NCI-H2081 (cell line): ENCODE data around the gene TBXAS1.

Source experiments
- DNase-seq, 2 experiments: peaks; one replicate each; lab custom pipeline; 2025; lab: John Stamatoyannopoulos, UW

TBXAS1 gene

GRCh38 chr7:139855498-139856270, 26.6 kb downstream of the TBXAS1 start:
- DNase-seq: no peak

GRCh38 chr7:139857791-139858190, 28.7 kb downstream of the TBXAS1 start:
- DNase-seq: no peak

DNA sequence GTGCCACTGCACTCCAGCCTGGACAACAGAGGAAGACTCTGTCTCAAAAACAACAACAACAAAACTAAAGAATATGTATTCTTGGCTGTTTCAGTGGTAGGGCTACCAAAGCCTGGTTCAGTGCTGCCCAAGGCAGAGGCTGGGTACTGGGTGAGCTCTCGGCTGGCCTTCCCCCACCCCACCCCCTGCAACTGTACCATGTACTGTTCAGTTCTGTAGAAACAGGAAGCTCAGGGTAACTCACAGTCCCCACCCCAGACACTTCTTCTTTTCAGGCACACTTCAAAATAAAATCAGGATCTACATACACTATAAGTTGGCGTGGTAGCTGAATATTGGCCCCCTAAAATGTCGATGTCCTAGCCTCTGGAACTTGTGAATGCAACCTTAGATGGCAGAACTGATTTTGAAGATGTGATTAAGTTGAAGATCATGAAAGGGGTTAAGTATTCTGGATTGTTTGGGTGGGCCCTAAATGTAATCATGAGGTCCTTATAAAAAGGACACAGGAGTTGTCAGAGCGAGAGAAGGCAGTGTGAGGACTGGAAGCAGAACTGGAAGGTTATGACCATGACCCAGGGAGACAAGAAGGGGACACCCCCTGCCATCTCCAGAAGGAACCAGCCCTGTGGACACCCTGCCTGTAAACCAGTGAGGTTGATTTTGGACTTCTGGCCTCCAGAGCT, 31.2 kb downstream of the TBXAS1 start:
- no peak for DNase-seq

DNA sequence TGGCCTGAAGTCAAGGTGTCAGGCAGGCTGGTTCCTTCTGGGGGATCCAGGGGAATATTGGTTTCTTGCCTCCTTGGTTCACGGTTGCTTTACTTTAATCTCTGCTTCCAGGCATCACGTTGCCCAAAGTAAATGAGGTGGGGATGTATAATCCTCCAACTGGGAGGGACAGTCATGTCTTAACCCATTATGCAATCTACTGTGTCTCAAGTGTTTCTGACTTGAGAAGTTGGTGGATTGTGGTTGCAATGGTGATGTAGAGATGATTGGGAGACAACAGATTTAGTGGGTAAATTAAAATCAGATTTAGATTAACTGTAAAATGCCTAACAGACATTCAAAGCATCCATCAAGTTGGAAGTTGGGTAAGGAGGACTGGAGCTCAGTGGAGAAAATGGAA, 32.7 kb downstream of the TBXAS1 start:
- DNase-seq: no peak

- DNase-seq: no peak
Observed at GRCh38 chr7:139866047-139866837, 37.2 kb downstream of the TBXAS1 start.

DNA sequence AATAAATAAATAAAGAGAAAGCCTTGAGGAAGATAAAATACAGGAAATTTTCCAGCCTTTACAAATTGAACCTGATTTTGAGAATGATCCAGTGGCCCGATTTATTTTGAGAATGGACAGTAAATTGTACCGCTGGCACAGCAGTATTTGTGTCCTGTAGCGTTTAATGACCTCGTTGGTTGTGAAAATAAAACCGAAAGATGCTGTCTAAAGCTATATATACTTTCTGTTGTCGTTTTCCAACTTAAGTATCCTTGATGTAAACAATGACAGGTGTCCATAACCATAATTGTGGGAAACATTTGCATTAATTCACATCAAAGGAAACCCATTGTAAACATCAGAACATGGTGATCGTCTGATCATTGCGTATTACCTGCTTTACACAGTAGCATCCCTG, 38.8 kb downstream of the TBXAS1 start:
- no peak for DNase-seq

DNA sequence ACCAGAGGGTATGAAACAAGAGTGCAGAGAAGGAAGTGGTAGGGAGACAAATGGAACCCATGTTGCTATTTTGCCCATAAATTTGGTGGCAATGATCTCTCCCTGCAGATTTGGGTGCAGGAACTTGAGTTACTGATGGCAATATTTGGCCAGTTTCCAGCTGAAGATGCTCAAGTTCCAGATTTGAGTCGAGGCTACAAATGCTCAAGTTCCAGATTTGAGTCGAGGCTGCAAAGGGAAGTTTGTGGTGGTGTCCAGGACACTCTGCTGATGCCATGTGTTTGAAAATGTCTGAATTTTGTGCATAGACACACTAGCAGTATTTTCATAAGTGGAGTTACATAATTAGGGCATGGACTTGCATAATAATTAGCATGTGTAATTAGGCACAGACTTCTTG, 40.8 kb downstream of the TBXAS1 start:
- DNase-seq: no peak

DNA sequence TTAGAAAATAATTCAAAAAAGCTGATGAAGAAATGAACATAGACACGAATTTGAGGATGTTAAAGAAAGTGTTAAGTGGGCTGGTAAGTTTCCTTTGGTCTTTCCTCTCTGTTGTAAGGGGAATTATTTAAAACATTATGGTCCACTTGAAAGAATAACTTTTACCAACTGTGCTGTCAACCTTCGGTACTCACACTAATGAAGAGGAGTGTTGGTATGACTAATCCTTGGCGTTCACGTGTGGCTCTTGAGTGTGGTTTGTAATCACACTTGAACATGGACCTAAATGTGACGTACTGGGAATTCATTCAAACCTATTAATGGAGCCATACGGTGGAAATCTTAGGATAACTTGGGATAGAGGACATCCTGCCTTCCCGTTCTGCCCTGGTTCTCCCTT, 41.3 kb downstream of the TBXAS1 start:
- DNase-seq: no peak

- DNase-seq: no peak
Observed at GRCh38 chr7:139871331-139871730, 42.3 kb downstream of the TBXAS1 start.

DNA sequence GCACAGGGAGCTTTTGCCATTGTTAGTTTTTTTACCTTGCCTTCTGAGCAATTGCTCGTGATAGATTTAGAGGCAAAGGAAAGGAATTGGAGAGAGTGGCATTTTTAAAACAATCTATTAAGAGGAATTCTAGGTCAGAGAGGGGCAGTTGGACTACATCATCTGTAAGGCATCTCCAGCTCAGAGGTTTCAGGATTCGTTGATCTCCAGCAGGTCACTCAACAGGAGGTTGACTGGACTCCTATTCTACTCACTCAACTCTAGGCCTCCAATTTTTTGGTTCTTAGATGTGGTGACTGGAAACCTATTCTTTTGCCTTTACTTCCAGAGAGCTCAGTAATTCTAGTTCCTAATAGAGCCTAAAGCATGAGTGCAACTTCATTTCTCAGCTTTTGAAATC, 42.8 kb downstream of the TBXAS1 start:
- no peak for DNase-seq

DNA sequence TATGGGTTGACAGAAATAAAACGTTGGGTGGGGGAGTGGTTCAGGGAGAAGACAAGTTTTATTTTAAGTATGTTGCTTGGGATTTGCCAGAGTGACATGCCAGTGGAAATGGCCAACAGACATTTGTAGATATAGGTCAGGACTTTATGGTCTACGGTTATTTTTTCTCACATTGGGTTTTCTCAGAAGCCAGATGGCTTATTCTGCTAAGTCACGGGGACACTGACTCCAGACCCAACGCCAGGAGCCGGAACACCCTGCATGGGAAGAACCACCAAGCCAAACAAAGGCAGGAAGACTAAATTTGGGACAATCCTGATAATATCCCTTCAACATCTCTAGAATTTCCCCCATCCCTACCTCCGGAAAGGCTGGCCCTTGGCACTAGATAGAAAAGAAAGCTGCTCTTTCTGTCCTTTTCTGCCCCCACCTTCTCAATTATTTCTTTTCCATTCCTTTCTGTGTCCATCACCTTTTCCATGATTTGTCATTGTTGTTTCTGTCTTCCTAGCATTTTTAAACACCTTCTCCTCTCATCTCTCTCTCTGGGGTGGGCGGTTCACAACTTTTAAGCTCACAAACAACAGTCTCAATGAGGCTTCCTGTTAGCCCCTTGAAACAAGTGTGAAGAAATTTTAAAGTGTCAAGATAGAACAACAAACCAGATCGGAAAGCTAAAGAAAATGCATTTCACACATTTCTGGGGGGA, 44.7 kb downstream of the TBXAS1 start:
- DNase-seq: no peak

DNA sequence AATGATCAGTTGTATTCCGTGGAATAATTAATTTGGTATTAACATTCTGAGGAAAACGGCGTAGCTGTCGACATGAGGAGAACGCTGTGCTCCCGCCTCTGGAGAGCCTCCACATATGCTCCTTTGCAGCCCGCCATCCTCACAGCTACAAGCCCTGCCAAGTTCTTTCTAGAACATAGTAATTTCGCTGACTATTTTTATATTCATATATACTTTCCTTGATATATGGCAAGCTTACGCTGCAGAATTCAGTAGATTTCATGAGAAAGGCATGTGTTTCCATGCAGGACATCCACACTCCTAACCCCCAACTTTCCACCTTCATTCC, 45.2 kb downstream of the TBXAS1 start:
- no peak for DNase-seq

DNA sequence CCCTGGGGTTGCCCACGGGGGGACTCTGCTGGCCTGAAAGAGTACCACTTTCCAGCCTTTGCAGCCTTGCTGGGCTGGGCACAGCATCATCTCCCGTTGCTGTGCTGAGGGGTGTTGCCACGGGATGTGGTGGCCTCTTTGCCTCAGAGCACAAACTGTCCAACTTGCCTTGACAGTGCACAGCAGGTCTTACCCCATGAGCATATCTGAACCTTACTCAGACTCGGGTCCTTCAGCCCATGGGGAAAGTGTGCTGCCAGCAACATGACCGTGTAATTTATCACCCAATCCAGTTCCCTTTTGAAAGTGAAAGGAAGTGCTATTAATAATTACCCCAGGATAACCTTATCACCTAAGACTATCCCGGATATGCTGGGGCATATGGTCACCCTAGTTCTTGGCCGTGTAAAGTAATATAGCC, 46.8 kb downstream of the TBXAS1 start:
- no peak for DNase-seq

DNA sequence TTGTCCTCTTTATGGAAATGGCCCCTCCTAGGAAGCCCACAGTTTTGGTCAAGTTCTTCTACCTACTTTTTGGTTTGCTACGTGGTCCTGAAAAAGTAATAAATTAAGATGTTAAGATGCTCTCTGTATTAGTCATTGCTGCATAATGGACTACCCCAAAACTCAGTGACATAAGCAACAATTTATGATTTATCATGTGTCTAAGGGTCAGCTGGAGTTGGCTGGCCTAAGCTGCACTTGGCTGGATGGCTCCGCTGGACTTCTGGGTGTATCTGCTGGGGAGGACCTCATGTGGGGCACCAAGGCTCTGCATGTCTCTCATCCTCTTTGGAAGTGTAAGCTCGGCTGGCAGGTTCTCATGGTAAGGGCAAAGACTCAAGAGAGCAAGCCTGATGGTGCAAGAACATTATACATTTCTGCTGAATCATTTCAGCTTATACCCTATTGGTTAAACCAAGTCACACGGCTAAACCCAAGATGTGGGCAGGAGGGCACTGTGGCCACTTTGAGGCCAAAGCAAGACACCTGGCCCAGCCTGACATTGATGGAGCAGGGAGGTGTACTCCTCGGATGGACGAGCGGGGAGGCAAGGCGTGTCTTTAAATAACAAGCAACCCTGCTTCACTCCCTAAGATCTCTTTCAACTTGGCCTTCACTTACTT, 47.7 kb downstream of the TBXAS1 start:
- DNase-seq: no peak

GRCh38 chr7:139883814-139884213, 54.8 kb downstream of the TBXAS1 start:
- no peak for DNase-seq

DNA sequence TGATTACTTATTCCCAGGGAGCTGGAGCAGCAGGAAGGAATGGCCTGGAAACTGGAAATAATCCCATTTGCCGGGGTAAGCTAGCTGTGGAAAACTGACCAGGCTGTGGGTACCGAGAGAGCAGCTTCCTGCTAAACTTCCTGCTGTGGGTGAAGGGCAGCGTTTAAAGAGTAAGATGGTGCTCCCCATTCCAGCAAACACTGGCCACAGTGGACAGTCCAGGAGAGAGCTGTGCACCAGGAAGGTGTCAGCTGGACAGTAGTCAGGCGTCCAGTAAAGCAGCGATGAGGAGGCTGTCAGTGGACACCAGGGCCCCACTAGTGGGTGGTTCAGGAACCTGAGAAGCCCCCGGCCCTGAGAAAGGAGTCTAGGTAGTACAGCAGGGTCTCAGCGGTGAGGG, 55.4 kb downstream of the TBXAS1 start:
- no peak for DNase-seq

DNA sequence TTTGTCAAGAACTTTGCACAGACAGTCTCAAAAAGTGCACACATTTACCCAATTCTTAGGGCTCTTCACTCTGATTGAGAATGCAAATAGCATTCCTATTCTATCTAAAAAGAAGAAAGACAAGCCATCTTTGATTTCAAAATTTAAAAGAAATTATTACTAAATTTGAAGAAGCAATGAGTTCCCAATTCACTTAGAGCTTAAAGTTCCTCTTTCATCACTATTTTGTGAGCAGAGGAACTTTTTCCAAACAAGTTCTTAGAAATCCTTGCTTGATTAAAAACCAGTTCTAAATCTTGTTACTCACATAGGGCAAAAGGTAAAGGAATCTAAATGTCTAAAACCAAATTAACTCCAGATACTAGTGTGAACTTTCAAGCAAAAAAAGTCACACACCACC, 56.4 kb downstream of the TBXAS1 start:
- DNase-seq: no peak

DNA sequence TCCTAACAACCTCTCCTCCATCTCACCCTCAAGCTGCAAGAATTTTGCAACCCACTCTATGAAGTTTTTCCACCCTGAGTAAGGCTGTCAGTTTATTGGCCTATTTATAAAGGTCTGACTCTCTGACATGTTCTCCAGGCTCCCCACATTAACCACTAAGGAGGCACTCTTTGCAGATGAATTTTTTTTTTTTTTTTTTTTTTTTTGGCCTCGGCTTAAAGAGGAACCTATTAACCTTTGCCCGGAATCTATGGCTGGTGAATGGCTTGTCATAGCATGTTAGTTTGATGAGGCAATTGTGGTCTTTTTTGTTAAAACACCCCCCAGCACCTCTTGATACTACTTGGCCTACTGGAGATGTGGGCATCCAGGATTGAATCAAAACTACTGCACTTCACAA, 57.1 kb downstream of the TBXAS1 start:
- no peak for DNase-seq

DNA sequence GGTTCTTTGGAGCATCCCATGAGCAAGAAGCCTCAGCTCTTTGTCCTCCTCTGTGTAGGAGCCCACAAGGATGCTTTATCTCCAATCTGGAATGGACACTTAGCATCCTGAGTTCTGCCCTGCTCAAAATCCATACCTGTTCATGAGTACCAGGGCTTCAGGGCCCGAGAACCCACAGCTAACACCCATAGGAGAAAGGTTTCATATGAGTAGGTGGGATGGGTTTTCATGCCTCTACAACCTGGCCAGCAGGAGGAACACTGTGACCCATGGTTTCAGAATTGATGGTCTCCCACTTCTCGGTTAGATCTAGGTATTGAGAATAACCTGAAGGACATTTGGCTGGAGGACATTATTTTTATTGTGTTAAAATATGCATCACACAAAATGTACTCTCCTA, 57.8 kb downstream of the TBXAS1 start:
- DNase-seq: no peak

DNA sequence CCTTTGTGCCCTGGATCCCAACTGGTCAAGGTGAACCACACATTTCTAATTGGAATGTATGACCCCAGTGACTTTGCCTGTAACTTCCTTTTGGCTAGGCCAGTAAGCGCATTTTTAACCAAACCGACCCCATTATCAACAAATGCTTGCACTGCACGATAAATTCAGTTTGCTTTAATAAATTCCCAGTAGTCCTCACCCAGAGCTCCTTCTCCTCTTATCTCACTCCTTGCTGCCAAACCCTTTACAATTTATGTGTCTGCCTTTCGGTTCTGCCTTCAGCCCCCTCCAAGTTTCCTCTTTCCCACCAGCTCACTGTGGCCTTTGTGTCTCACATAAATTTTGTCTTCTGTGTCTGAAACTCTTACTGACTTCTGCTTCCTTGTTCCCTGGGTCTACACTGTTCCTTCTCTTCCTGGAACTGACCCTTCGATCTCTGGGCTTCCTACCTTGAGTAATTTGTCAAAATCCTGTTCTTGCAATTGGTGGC, 59.0 kb downstream of the TBXAS1 start:
- no peak for DNase-seq

DNA sequence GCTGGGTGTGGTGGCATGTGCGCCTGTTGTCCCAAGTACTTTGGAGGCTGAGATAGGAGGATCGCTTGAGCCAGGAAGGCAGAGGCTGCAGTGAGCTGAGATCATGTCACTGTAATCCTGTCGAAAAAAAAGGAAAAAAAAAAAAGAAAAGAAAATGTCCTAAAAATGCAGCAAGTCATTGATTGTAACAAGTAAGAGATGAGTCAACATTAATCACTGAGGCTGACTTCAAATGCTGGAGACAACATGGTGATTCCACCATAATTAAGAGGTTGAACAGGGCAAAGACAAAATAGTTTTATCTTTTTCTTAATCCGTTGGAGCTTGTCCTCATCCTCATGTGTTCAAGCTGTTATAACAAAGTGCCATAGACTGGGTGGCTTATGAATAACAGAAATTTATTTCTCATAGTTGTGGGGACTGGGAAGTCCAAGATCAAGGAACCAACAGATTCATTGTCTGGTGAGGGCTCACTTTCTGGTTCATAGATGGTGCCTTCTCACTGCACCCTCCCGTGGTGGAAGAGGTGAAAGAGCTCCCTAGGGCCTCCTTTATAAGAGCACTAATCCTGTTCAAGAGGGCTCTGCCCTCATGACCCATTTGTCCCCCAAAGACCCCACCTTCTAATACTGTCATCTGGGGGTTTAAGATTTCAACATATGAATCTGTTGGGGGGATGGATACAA, 60.3 kb downstream of the TBXAS1 start:
- DNase-seq: no peak
